GM03348 (cell line): ENCODE measurements around the gene URAD.

Experiments used
- DNase-seq: peaks from one replicate; pipeline ENCODE4 v3.0.0; 2012; ENCODE audit warnings: low spot score

The URAD gene

DNA sequence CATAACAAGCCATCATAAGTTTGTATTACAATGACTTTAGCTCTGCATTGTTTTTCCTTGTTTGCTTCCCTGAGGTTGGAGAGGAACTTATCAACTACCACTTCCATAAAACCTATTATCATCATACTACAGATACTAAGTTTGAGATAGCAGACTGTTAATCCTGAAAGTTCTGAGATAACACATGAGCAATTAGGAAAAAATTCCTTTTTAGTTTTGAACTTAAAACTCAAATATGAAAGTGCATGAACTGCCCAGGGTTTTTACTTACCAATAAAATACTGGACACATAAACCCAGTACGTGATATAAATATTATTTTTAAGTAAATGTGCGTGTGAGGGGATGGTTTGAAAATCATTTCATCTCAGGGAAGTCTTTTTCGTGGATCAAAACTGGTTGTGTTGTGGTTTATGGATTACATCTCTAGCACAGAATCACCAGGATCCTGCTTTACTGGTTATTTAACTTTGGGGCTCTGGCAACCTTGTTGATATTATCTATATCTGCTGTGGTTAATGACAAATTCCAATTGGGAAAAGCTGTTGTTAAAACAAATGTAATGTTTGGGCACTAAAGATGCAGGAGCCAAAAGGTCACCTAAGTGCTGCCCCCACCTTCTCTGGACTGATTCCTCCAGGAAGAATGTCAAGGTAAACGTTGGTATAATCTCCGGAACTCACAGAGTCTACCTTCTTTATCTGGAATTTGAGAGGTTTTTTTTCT lies 31.8 kb downstream of the URAD start:
- DNase-seq = no peak

DNA sequence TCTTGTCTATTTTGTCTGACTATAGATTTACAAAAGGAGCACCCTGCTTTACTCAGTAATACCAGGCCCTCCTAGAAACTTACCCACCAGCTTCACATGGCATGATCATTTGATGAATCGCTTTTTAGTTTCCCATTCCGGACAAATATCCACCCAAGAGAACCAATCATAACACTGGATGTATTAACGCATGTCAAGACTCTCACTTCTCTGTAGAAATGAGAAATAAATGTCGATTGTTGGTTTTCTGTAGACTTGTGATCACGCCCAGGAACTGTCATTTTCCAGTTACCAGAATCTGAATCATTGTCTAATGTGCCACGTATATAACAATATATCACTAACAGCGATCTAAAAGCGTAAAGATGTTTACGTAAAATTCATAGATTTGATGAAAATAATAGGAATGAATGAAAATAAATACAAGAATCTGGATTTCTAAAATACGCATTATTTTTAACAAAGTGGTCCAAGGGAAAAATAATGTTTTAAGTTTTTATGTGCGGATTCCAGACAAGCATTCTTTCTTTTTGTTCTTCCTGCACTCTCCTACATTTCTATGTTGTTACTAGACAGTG lies 33.4 kb downstream of the URAD start:
- DNase-seq = no peak

DNA sequence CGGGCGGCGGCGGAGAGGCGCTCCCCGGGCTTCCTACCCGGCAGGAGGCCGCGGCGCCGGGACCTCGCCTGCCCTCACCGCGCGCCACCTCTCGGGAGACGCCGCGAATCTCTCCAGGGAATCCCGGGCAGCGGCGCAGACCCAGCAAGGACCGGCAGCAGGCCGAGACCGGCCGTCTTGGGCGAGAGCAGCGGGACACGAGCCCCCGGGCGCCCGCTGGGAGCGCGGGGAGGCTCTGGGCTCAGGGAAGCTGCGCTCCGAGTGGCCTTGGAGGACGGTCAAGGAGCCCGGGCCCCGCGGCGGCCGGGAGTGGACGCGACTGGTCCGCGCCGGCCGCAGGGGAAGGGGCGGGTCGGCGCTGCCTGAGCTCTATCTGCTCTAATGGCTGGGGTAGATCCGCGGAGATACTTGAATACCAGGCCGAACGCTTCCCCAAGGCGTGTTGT lies 34.1 kb downstream of the URAD start:
- DNase-seq = no peak

DNA sequence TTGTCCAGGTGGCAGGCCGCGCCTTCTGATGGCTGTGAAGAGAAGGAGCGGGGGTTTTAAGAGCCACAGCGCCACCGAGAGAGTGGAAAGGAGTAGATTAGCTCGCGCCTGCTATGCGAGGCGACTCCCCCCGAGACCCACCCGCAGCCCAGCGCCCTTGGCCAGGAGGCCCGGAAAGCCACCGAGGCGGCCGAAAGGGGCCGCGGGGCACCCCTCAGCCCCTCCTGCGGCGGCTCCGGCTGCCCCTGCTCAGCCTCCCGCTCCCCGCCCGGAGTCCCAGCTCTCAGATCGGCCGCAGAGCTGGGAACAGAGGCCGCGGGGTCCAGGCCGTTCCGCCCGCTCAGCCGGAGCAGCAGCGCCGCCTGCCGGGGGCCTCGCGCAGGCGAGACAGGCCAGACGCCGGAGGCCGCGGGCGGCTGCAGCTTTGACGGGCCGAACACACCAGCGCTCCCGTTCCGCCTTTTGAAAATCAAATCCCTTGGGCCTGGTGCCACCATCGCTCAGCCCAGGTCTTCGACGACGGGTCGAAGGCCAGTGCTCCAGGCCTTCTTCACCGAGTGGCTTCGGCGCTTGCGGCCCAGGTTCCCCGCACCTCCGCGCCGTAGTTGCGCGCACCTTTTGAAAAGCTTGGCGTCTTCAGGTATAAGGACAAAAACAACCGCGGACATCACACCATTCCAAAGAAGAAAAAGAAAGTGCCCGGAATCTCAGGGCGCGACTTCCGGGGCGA lies 34.7 kb downstream of the URAD start:
- peak; percentile 89 for DNase-seq

DNA sequence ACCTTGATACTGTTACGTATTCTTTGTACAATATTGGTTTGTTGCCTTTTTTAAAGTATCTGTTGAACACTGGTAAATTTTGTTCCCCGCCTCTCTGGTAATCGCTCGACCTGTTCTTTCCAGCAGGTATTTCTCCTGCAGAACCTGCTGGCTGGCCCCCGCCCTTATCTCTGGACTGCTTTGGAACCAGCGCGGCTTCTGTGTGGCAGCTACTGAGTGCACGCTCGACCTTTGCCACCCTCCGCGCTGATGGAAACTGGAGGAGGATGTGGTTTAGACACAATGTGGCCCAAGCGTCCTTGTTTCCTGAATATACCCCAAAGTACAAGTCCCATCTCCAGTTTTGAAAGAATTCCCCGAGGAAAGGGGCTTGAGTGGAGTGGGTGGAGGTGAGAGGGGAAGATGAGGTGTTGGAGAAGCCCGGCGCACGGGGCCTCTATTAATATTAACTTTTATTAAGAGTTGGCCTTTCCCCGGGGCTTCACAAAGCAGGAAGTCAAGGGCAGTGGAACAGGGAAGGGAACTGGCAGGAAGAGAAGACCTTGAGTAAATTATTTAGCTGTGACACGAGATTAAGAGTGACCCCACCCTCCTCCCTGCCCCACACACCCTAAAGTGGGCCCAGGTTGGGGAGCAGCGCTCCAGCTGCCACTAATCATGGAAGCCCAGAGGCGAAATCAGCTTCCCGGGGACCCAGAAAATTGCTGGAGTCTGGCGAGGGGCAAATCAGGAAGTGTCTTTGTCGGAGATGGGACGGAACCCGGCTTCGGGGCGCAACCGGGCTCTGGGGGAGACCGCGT lies 35.4 kb downstream of the URAD start:
- no peak for DNase-seq

DNA sequence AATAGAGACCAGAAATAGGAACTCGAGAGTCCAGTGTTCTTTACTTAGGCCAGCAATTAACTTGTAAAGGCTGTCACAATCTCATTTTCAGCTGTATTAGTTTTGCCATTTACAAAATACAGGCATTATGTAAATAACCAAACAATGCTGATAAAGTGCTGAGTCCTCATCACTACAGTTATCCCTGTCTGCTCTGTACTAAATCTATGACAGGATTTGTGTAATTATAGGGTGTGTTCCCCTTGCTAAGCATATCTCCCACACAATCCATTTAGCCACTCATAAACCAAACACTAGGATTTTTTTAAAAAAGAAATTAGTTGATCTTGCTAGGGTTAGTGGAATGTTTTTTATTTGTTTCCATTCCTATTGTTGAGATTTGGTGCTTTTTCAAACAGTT lies 45.5 kb downstream of the URAD start:
- DNase-seq = no peak

DNA sequence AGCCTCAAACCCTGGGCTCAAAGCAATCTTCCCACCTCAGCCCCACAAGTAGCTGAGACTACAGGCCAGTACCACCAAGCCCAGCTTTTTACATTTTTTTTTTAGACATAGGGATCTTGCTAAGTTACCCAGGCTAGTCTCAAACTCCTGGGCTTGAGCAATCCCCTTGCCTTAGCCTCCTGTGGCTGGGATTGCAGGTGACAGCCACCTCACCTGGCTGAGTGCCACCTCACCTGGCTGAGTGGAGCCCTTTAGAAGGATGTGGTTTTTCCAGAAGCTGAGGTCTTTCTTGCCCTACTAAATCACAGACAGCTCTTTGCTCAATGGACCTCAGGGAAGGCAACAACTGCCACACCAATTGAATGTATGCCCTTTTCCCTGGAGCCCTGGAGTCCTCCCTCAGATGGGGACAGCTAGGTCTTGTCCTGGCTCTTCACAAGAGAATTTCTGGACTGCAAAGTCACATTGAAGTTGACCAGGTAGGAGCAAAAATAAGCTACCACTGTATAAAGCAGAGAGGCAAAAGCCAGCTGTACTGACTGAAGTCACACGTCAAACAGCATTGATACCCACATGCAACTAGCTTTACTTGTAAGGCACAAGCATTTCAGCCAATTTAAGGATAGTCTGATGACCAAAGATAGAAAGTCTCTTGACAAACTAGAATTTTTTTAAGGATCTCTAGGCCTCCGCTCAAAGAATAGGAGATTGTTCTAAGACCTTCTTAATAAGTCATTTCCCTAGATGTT lies 54.7 kb downstream of the URAD start:
- no peak for DNase-seq

DNA sequence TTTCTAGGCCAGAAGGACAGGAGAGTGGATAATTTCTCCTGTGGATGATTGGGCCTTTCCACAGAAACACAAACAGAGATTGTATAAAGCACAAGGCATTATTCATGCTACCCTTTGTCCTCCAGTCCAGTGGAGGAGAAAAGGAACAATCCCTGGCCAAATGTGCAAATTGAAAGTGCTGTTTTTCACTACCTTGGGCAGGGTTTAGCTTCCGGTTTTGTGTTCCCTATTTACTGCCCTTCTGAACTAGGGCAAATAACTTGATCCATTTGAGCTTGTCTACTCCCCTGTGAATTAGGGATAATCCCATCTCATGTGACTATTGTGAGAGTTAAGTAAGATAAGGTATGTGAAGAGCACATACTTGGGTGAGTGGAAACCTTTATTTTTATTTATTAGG lies 55.4 kb downstream of the URAD start:
- no peak for DNase-seq

DNA sequence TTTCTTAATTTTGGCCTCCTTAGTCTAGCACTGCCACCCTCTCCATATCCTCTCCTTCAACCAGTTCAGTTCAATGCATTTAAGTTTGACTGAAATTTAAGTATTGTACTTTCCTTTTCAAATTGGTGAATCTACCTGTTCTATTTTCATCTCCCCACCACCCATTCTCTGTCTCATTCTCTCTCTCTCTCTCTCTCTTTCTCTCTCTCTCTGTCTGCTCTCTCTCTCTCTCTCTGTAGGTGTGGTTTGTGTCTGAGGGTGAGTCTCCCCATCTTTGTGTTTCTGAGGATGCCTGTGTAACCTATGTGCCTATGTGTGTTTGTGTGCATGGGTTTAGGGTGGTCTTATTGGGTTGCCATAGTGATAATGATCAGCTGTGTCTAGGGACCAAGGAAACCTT lies 58.6 kb downstream of the URAD start:
- DNase-seq = no peak

DNA sequence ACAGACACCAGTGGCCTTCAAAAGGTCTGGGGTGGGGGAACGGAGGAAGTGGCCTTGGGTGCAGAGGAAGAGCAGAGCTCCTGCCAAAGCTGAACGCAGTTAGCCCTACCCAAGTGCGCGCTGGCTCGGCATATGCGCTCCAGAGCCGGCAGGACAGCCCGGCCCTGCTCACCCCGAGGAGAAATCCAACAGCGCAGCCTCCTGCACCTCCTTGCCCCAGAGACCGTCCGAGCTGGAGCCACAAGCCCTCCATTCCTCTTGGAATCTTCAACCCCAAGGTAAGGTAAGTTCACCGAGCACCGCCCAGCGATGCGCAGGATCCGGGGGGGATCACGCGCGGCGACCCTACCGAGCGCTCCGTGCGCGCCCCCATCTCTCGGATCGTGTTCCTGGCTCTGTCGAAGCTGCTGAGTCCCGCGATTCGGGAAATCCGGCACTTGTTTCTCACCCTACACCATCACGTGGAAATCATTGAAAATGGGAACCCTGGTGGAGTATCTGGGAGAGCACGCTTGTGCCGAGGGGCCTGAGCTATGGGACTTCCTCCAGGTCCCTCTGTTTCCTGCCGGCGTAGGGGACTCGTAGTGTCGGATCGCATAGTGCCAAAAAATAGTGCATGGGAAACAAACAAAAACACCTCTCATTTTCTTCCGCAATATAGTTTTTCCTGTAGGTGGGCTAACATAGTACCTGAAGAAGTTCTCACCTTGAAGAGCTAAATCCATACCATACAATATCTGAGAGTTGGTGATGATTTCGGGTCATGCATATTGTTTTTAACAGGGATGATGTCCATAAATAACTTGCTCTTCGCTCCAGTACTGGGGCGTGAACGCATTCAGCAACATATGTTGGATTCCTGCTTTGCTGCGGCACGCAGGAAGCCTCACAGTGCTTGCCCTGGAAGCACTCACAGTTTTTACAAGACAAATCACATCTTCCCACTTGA lies 59.4 kb downstream of the URAD start:
- DNase-seq = no peak

DNA sequence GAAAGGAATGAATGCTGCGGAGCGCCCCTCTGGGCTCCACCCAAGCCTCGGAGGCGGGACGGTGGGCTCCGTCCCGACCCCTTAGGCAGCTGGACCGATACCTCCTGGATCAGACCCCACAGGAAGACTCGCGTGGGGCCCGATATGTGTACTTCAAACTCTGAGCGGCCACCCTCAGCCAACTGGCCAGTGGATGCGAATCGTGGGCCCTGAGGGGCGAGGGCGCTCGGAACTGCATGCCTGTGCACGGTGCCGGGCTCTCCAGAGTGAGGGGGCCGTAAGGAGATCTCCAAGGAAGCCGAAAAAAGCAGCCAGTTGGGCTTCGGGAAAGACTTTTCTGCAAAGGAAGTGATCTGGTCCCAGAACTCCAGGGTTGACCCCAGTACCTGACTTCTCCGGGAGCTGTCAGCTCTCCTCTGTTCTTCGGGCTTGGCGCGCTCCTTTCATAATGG lies 60.1 kb downstream of the URAD start:
- DNase-seq = no peak
